Lower lobe of right lung (tissue), 2 donors: Measurements from ENCODE around the gene EGFL7. TPM values are rescaled to one million over a fixed set of nuclear protein-coding genes. Genes with fewer than 3 reads are reported as not detected.

ENCODE experiments used
- ATAC-seq, 2 donors: fragments of 200-7000 bp; cut with Tn5 transposase; one replicate each; pipeline ENCODE4 v1.9.1; 2020 to 2022; ENCODE audit warnings: mild to moderate bottlenecking in 2 of 2, moderate library complexity in 2 of 2
- DNase-seq: peaks from one replicate; pipeline ENCODE4 v3.0.0-alpha.2; 2020
- H3K27ac ChIP-seq: fragments of 200-600 bp; one replicate; pipeline ENCODE4 v1.8.0; 2022
- H3K27me3 ChIP-seq: fragments of 200-600 bp; one replicate; pipeline ENCODE4 v1.8.0; 2022; ENCODE audit warnings: low read depth
- H3K36me3 ChIP-seq: fragments of 200-600 bp; one replicate; pipeline ENCODE4 v1.8.0; 2022; ENCODE audit warnings: mild to moderate bottlenecking
- H3K4me1 ChIP-seq: fragments of 200-600 bp; one replicate; pipeline ENCODE4 v1.8.0; 2022
- H3K4me3 ChIP-seq: fragments of 200-600 bp; one replicate; pipeline ENCODE4 v1.8.0; 2022; ENCODE audit warnings: mild to moderate bottlenecking
- H3K9me3 ChIP-seq: fragments of 200-600 bp; one replicate; pipeline ENCODE4 v1.8.0; 2022
- intact Hi-C: fragments of 100-400 bp; cut with DNase I; formaldehyde crosslinking; loops from one replicate; pipeline ENCODE4 v1.11.0; 2022
- total RNA-seq: library from RNA; stranded (reverse); fragmentation: NEBNext Ultra II Directional; extraction: Animal tissue kit (Norgen Biotek cat#: 25700); gene quantifications from one replicate; pipeline ENCODE4 v1.2.1, GENCODE V29; 2021
- TF ChIP-seq, protein P1 (sequence below): fragments of 200-600 bp; IDR thresholded peaks from one replicate; pipeline ENCODE4 v1.8.0; 2022; ENCODE audit warnings: antibody characterized with exemption, mild to moderate bottlenecking
- donor health status: DM: no; HTN: yes; CAD: no; lungs with severe emphysema.

The EGFL7 gene
- total RNA-seq, 1 donor from 2014 or later = 230 TPM

- ATAC-seq = peak in 1 of 2 donors; percentile 1
- intact Hi-C loops = no loop called here
- peak overlapping the region; percentile 36 for H3K27ac ChIP-seq
Measured at GRCh38 chr9:136718345-136719194, 55.9 kb downstream of the EGFL7 start.

DNA sequence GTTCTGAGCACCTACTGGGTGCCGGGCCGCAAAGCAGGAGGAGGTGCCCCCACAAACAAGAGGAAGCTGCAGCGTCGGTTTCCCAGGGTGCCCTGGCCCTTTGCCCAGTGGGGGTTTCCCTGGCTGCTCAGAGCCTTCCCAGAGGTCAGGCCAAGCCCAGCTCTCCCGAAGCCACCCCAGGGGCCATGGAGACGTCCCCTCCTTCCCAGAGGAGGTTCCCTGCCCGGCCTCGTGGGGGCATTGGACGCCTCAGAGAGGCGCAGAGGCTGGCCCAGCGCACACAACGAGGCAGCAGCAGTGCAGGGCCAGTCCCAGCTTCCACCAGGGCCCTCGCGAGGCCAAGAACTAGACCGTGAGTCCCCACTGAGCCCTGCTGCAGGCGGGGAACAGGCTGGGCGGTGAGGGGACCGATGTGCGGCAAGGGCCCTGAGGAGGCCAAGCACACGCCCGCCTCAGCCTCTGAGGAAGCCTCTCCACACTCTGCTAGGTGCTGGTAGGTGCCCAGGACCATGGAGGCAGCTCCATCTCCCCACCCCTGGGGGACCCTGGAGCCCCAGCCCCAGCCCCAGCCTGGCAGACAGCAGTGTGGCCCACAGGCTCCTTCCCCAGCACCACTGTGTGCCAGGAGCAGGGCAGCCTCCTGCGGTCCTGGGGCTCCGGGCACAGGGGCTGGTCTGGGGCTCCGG lies 56.6 kb downstream of the EGFL7 start:
- H3K4me1 ChIP-seq = peaks cover 65% of the 10 kb centered on the region
- peak; percentile 67 for DNase-seq
- peaks cover 9% of the 10 kb centered on the region for H3K27me3 ChIP-seq
- intact Hi-C loops = no loop called here
- ATAC-seq = peak; percentile 20 to 39
- no peaks in the 10 kb centered on the region for H3K9me3 ChIP-seq
- TF ChIP-seq, protein P1, sequence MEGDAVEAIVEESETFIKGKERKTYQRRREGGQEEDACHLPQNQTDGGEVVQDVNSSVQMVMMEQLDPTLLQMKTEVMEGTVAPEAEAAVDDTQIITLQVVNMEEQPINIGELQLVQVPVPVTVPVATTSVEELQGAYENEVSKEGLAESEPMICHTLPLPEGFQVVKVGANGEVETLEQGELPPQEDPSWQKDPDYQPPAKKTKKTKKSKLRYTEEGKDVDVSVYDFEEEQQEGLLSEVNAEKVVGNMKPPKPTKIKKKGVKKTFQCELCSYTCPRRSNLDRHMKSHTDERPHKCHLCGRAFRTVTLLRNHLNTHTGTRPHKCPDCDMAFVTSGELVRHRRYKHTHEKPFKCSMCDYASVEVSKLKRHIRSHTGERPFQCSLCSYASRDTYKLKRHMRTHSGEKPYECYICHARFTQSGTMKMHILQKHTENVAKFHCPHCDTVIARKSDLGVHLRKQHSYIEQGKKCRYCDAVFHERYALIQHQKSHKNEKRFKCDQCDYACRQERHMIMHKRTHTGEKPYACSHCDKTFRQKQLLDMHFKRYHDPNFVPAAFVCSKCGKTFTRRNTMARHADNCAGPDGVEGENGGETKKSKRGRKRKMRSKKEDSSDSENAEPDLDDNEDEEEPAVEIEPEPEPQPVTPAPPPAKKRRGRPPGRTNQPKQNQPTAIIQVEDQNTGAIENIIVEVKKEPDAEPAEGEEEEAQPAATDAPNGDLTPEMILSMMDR = peak; percentile 22
- peaks cover 38% of the 10 kb centered on the region for H3K36me3 ChIP-seq
- no peak overlapping the region for H3K4me3 ChIP-seq
- peak overlapping the region; percentile 36 for H3K27ac ChIP-seq

More at GRCh38 chr9:136718345-136719194, 55.9 kb downstream of the EGFL7 start:
- Histone ChIP-seq H3K9me3 (no peaks in the 10 kb centered on the region), H3K4me1 (peaks cover 66% of the 10 kb centered on the region), H3K36me3 (peaks cover 30% of the 10 kb centered on the region), H3K27me3 (peaks cover 11% of the 10 kb centered on the region), H3K4me3 (no peak overlapping the region)
- TF ChIP-seq, protein P1 = no peak
- no peak for DNase-seq

- no peaks in the 10 kb centered on the region for H3K9me3 ChIP-seq
- H3K4me3 ChIP-seq = no peak overlapping the region
- intact Hi-C loops = no loop called here
- H3K36me3 ChIP-seq = peaks cover 48% of the 10 kb centered on the region
- DNase-seq (no peak), ATAC-seq (peak in 1 of 2 donors; percentile 3)
- H3K27ac ChIP-seq = peak overlapping the region; percentile 20
- no peaks in the 10 kb centered on the region for H3K27me3 ChIP-seq
- peaks cover 65% of the 10 kb centered on the region for H3K4me1 ChIP-seq
- TF ChIP-seq, protein P1 = no peak
Measured at GRCh38 chr9:136720251-136720897, 57.7 kb downstream of the EGFL7 start.

GRCh38 chr9:136720898-136721338 lies 58.2 kb downstream of the EGFL7 start:
- DNase-seq (no peak), ATAC-seq (no peak)
- no peaks in the 10 kb centered on the region for H3K9me3 ChIP-seq
- H3K27ac ChIP-seq = peak overlapping the region; percentile 20
- H3K27me3 ChIP-seq = no peaks in the 10 kb centered on the region
- TF ChIP-seq, protein P1 = no peak
- peaks cover 54% of the 10 kb centered on the region for H3K36me3 ChIP-seq
- no peak overlapping the region for H3K4me3 ChIP-seq
- peaks cover 68% of the 10 kb centered on the region for H3K4me1 ChIP-seq
- intact Hi-C loops = no loop called here

DNA sequence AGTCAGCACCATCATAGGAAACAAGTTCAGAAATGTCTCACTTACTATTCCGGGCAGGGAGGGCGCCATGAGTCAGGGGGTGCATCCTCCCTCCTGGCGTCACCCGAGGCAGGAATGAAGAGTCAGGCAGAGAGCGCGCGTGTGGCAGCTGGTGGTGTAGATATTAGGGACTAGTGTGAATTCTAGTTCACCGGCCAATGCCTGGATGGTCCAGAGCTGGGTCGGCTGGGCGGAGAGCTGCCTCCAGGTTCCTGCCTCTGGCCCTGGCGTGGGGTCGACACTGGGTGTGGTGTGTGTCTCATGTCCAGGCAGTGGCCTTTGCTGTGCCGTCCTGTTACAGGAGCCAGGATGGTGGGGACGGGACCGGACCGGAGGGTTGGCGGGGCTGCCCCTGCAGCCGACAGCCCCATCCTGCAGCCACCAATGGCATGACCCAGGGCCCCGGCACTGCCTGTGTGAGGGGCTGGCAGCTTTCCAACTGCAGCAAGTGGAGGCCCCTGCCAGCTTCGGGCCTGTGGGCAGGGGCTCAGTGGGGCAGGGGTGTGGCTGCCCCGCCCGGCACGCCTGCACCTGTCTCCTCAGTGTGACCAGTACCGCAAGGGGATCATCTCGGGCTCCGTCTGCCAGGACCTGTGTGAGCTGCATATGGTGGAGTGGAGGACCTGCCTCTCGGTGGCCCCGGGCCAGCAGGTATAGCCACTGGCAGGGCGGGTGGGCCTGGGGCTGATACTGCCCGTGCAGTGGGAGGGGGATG lies 58.8 kb downstream of the EGFL7 start:
- DNase-seq = no peak
- H3K4me1 ChIP-seq = peaks cover 74% of the 10 kb centered on the region
- TF ChIP-seq, protein P1 = no peak
- H3K27me3 ChIP-seq = no peaks in the 10 kb centered on the region
- H3K4me3 ChIP-seq = no peak overlapping the region
- no peaks in the 10 kb centered on the region for H3K9me3 ChIP-seq
- intact Hi-C loops = no loop called here
- no peak for ATAC-seq
- H3K36me3 ChIP-seq = peaks cover 60% of the 10 kb centered on the region
- H3K27ac ChIP-seq = peak overlapping the region; percentile 20
